SIG-M5 treated with dmso at 0.1 percent for 504 hours (cell line): ENCODE measurements around the gene CCR6.

ENCODE experiments used
- DNase-seq: peaks from one replicate; lab custom pipeline; 2025; ENCODE audit not compliant: unreplicated experiment; lab: John Stamatoyannopoulos, UW

CCR6 gene

GRCh38 chr6:167141667-167142432 is 19.0 kb downstream of the CCR6 start:
- DNase-seq = no peak

- DNase-seq = no peak
Observed at GRCh38 chr6:167142433-167142761, 19.5 kb downstream of the CCR6 start.

GRCh38 chr6:167143041-167143440 is 20.1 kb downstream of the CCR6 start:
- no peak for DNase-seq

GRCh38 chr6:167145461-167145860 is 22.6 kb downstream of the CCR6 start:
- no peak for DNase-seq

GRCh38 chr6:167146135-167146534 is 23.2 kb downstream of the CCR6 start:
- DNase-seq = no peak

GRCh38 chr6:167146977-167147376 is 24.1 kb downstream of the CCR6 start:
- no peak for DNase-seq

GRCh38 chr6:167148021-167148420 is 25.1 kb downstream of the CCR6 start:
- no peak for DNase-seq

- no peak for DNase-seq
Observed at GRCh38 chr6:167148997-167149396, 26.1 kb downstream of the CCR6 start.

GRCh38 chr6:167150941-167151549 is 28.1 kb downstream of the CCR6 start:
- no peak for DNase-seq

- DNase-seq = no peak
Observed at GRCh38 chr6:167151648-167152047, 28.8 kb downstream of the CCR6 start.

GRCh38 chr6:167152862-167153261 is 30.0 kb downstream of the CCR6 start:
- DNase-seq = no peak

GRCh38 chr6:167153521-167153959 is 30.6 kb downstream of the CCR6 start:
- DNase-seq = peak; percentile 31

GRCh38 chr6:167154291-167154690 is 31.4 kb downstream of the CCR6 start:
- no peak for DNase-seq

GRCh38 chr6:167154895-167155294 is 32.0 kb downstream of the CCR6 start:
- DNase-seq = no peak

- DNase-seq = no peak
Observed at GRCh38 chr6:167157414-167157813, 34.5 kb downstream of the CCR6 start.

- DNase-seq = no peak
Observed at GRCh38 chr6:167157863-167158262, 35.0 kb downstream of the CCR6 start, which contains the start of gene GPR31. Gene GPR31 (minus strand): TSS chr6:167157980. CDS start chr6:167157831, 149 bp downstream.

- no peak for DNase-seq
Observed at GRCh38 chr6:167161851-167162467, 39.1 kb downstream of the CCR6 start.

GRCh38 chr6:167162591-167162990 is 39.7 kb downstream of the CCR6 start:
- no peak for DNase-seq

- no peak for DNase-seq
Observed at GRCh38 chr6:167163476-167164011, 40.6 kb downstream of the CCR6 start.

GRCh38 chr6:167164261-167164660 is 41.4 kb downstream of the CCR6 start:
- DNase-seq = no peak

GRCh38 chr6:167165858-167166471 is 43.1 kb downstream of the CCR6 start:
- no peak for DNase-seq
